Middle frontal gyrus (tissue), 1 donor: ENCODE results near the gene PIK3IP1.
"Not testable (repeated sequence)": the region's sequence is repeated elsewhere in the genome, so short reads cannot be mapped to it uniquely, and the experiment has no call there.

Experiments
- DNase-seq: peaks from one replicate; pipeline ENCODE4 v3.0.0-alpha.2; 2015; ENCODE audit warnings: low spot score; ENCODE audit errors: extremely low spot score

The PIK3IP1 gene

GRCh38 chr22:31250740-31251600 lies 41.3 kb downstream of the PIK3IP1 start:
- DNase-seq, result no peak

GRCh38 chr22:31248965-31249958 lies 43.0 kb downstream of the PIK3IP1 start:
- no peak for DNase-seq

GRCh38 chr22:31248138-31248745 lies 44.0 kb downstream of the PIK3IP1 start:
- no peak for DNase-seq

GRCh38 chr22:31247726-31248125 lies 44.6 kb downstream of the PIK3IP1 start:
- DNase-seq, result no peak

GRCh38 chr22:31246687-31247086 lies 45.6 kb downstream of the PIK3IP1 start:
- DNase-seq, result no peak

- DNase-seq, result not testable (repeated sequence)
These were observed 46.3 kb downstream of the PIK3IP1 start for GRCh38 chr22:31245998-31246397.

GRCh38 chr22:31244943-31245451 lies 47.3 kb downstream of the PIK3IP1 start:
- no peak for DNase-seq

GRCh38 chr22:31244046-31244942 lies 48.0 kb downstream of the PIK3IP1 start:
- DNase-seq, result no peak

GRCh38 chr22:31243339-31244045 lies 48.8 kb downstream of the PIK3IP1 start:
- DNase-seq, result no peak

GRCh38 chr22:31241936-31242335 lies 50.4 kb downstream of the PIK3IP1 start:
- no peak for DNase-seq

- no peak for DNase-seq
These were observed 51.1 kb downstream of the PIK3IP1 start for GRCh38 chr22:31241200-31241599.

GRCh38 chr22:31239771-31240370 lies 52.4 kb downstream of the PIK3IP1 start:
- DNase-seq, result no peak

GRCh38 chr22:31238057-31238456 lies 54.2 kb downstream of the PIK3IP1 start:
- no peak for DNase-seq

- DNase-seq, result not testable (repeated sequence)
These were observed 56.2 kb downstream of the PIK3IP1 start for GRCh38 chr22:31236044-31236443.

- no peak for DNase-seq
These were observed 57.2 kb downstream of the PIK3IP1 start for GRCh38 chr22:31235081-31235480.

- no peak for DNase-seq
These were observed 59.3 kb downstream of the PIK3IP1 start for GRCh38 chr22:31233001-31233400.
